Occipital lobe (tissue), 2 donors: ENCODE measurements around the gene SIGMAR1. TPM values are rescaled to one million over a fixed set of nuclear protein-coding genes. Genes with fewer than 3 reads are reported as not detected.

ENCODE experiments used
- DNase-seq: peaks from one replicate; lab custom pipeline; 2025; lab: John Stamatoyannopoulos, UW
- total RNA-seq: library from RNA; depleted of rRNA; stranded (reverse); fragments of >200 nt; gene quantifications from one replicate; pipeline ENCODE4 v1.2.3, GENCODE V29; 2014

The SIGMAR1 gene
- total RNA-seq, 1 donor from 2014 or later = 24.3 TPM

GRCh38 chr9:34606190-34606589, 31.4 kb downstream of the SIGMAR1 start:
- no peak for DNase-seq

GRCh38 chr9:34603610-34604231, 33.9 kb downstream of the SIGMAR1 start:
- DNase-seq = peak; percentile 67

- no peak for DNase-seq
These were observed 35.5 kb downstream of the SIGMAR1 start for GRCh38 chr9:34601937-34602573.

- no peak for DNase-seq
These were observed 36.7 kb downstream of the SIGMAR1 start for GRCh38 chr9:34600908-34601307.

GRCh38 chr9:34599546-34599945, 38.0 kb downstream of the SIGMAR1 start:
- DNase-seq = no peak

GRCh38 chr9:34594177-34594576, 43.4 kb downstream of the SIGMAR1 start:
- DNase-seq = no peak

GRCh38 chr9:34592895-34593601, 44.5 kb downstream of the SIGMAR1 start:
- DNase-seq = no peak

- no peak for DNase-seq
These were observed 45.4 kb downstream of the SIGMAR1 start for GRCh38 chr9:34591917-34592866.

GRCh38 chr9:34591248-34591916, 46.2 kb downstream of the SIGMAR1 start:
- peak; percentile 74 for DNase-seq

- DNase-seq = no peak
These were observed 47.0 kb downstream of the SIGMAR1 start for GRCh38 chr9:34590381-34591247.

- DNase-seq = peak; percentile 49
These were observed 47.8 kb downstream of the SIGMAR1 start, which contains the start of gene CNTFR for GRCh38 chr9:34589636-34590380. TSS of gene CNTFR (minus strand) at chr9:34589724. CDS start at chr9:34568981, 20,743 bp downstream.

GRCh38 chr9:34588671-34589635, 48.6 kb downstream of the SIGMAR1 start:
- peak; percentile 33 for DNase-seq

GRCh38 chr9:34587271-34587670, 50.3 kb downstream of the SIGMAR1 start:
- DNase-seq = no peak

GRCh38 chr9:34585946-34586669, 51.5 kb downstream of the SIGMAR1 start:
- no peak for DNase-seq

GRCh38 chr9:34584970-34585369, 52.6 kb downstream of the SIGMAR1 start:
- DNase-seq = no peak
